HepG2 (cell line): ENCODE data around the gene MIA. TPM values are rescaled to one million over a fixed set of nuclear protein-coding genes. Genes with fewer than 3 reads are reported as not detected.
A peak's percentile ranks its signal among the peaks of the same experiment; 100 is the strongest.

ENCODE experiments used
- CEBPZ ChIP-seq: IDR thresholded peaks from 2 replicates; pipeline ENCODE4 v1.6.1; 2012; ENCODE audit warnings: low read length, improper control_type of control experiment
- DNMT3B ChIP-seq: conservative IDR thresholded peaks from 2 replicates; pipeline ENCODE4 v1.6.1; 2016; ENCODE audit warnings: missing biosample characterization, control low read depth
- HNRNPL ChIP-seq: fragments of 200-400 bp; formaldehyde crosslinking; IDR thresholded peaks from 2 replicates; pipeline ENCODE4 v1.6.1; 2017; ENCODE audit warnings: mild to moderate bottlenecking, low read depth, low read length
- KMT2A ChIP-seq: sonication (generic); formaldehyde crosslinking; IDR thresholded peaks from 2 replicates; pipeline ENCODE4 v1.4.0; 2020; ENCODE audit warnings: missing genetic modification reagents
- MED8 ChIP-seq: sonication (generic); formaldehyde crosslinking; IDR thresholded peaks from 2 replicates; pipeline ENCODE4 v1.8.1; 2023; ENCODE audit warnings: mild to moderate bottlenecking, missing genetic modification reagents; ENCODE audit not compliant: insufficient replicate concordance
- SOX5 ChIP-seq: IDR thresholded peaks from 2 replicates; pipeline ENCODE4 v1.6.1; 2016; ENCODE audit warnings: borderline replicate concordance
- ZNF318 ChIP-seq: sonication (generic); formaldehyde crosslinking; IDR thresholded peaks from 2 replicates; pipeline ENCODE4 v1.4.0; 2020; ENCODE audit warnings: mild to moderate bottlenecking, missing genetic modification reagents
- ZNF430 ChIP-seq: sonication (generic); formaldehyde crosslinking; IDR thresholded peaks from 2 replicates; pipeline ENCODE4 v1.9.0; 2021; ENCODE audit warnings: mild to moderate bottlenecking, missing genetic modification reagents
- ZNF605 ChIP-seq: sonication (generic); formaldehyde crosslinking; IDR thresholded peaks from 2 replicates; pipeline ENCODE4 v1.8.0; 2022; ENCODE audit warnings: mild to moderate bottlenecking, missing genetic modification reagents
- ZNF746 ChIP-seq: sonication (generic); formaldehyde crosslinking; IDR thresholded peaks from 2 replicates; pipeline ENCODE4 v1.8.0; 2022; ENCODE audit warnings: mild to moderate bottlenecking, missing genetic modification reagents
- polyA plus RNA-seq, 8 experiments: library from polyadenylated mRNA; depleted of rRNA in 3 of 8; stranded (reverse) in 7 of 8; unstranded in 1 of 8; fragments of >200 nt; fragmentation: Illumina TruSeq in 4 of 8; extraction: Trizol in 4 of 8; gene quantifications; 2 replicates each; pipeline versions ENCODE4 v1.2.1 to v1.2.3, GENCODE V29; 2011 to 2016; ENCODE audit warnings: low read depth in 4 of 8, missing spikeins in 1 of 8, mixed read lengths in 1 of 8; ENCODE audit not compliant: insufficient read depth in 1 of 8
- total RNA-seq, 5 experiments: library from RNA; depleted of rRNA; stranded (reverse); fragments of >200 nt; fragmentation: Illumina TruSeq; extraction: Trizol; gene quantifications; 2 replicates each; pipeline ENCODE4 v1.2.3, GENCODE V29; 2016; ENCODE audit warnings: low read depth in 1 of 5
- TF ChIP-seq, protein P1 (sequence below): fragments of 450-650 bp; IDR thresholded peaks from 2 replicates; pipeline ENCODE4 v1.6.1; 2016
- TF ChIP-seq, protein P2 (sequence below): IDR thresholded peaks from 2 replicates; pipeline ENCODE4 v1.6.1; 2016; ENCODE audit warnings: missing biosample characterization, missing genetic modification reagents, low read depth

MIA gene
- total and polyA plus RNA-seq, 2 of the 13 experiments (the other 11 are each of a cell fraction or from before 2014, with no cell fraction given) = 0.61 TPM; not detected in 1

- TF ChIP-seq, protein P1, sequence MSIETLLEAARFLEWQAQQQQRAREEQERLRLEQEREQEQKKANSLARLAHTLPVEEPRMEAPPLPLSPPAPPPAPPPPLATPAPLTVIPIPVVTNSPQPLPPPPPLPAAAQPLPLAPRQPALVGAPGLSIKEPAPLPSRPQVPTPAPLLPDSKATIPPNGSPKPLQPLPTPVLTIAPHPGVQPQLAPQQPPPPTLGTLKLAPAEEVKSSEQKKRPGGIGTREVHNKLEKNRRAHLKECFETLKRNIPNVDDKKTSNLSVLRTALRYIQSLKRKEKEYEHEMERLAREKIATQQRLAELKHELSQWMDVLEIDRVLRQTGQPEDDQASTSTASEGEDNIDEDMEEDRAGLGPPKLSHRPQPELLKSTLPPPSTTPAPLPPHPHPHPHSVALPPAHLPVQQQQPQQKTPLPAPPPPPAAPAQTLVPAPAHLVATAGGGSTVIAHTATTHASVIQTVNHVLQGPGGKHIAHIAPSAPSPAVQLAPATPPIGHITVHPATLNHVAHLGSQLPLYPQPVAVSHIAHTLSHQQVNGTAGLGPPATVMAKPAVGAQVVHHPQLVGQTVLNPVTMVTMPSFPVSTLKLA = peak; percentile 32
- TF ChIP-seq, protein P2, sequence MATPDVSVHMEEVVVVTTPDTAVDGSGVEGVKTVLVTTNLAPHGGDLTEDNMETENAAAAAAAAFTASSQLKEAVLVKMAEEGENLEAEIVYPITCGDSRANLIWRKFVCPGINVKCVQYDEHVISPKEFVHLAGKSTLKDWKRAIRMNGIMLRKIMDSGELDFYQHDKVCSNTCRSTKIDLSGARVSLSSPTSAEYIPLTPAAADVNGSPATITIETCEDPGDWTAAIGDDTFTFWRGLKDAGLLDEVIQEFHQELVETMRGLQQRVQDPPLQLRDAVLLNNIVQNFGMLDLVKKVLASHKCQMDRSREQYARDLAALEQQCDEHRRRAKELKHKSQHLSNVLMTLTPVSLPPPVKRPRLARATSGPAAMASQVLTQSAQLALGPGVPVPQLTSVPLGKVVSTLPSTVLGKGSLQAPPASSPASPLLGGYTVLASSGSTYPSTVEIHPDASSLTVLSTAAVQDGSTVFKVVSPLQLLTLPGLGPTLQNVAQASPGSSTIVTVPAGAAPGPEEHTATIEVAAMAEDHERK (CRISPR knock-in tag) = peak; percentile 37; the same call in 1 of the 2 replicates
- TF ChIP-seq ZNF318 (CRISPR knock-in tag) = 0 out of 2 replicates have a peak, but pooled peaks have one; percentile 17
- 0 out of 2 replicates have a peak, but pooled peaks have one; percentile 10 for TF ChIP-seq ZNF746 (CRISPR knock-in tag)
- TF ChIP-seq SOX5 (CRISPR knock-in tag) = no peak
- TF ChIP-seq ZNF430 (CRISPR knock-in tag) = peak; percentile 69
- TF ChIP-seq MED8 (CRISPR knock-in tag) = no peak
- TF ChIP-seq CEBPZ = peak; percentile 1; the same call in 1 of the 2 replicates
- TF ChIP-seq DNMT3B (CRISPR knock-in tag) = peak; percentile 47; the same call in 1 of the 2 replicates
- TF ChIP-seq HNRNPL = no peak
- TF ChIP-seq ZNF605 (CRISPR knock-in tag) = peak; percentile 6; the same call in 1 of the 2 replicates
- peak; percentile 58; the same call in 1 of the 2 replicates for TF ChIP-seq KMT2A (CRISPR knock-in tag)
These were observed 24.3 kb upstream of the MIA start, which contains the start of gene SNRPA (continued) for GRCh38 chr19:40750874-40751537.
